Measurements from ENCODE around the gene SRD5A3.

DNA sequence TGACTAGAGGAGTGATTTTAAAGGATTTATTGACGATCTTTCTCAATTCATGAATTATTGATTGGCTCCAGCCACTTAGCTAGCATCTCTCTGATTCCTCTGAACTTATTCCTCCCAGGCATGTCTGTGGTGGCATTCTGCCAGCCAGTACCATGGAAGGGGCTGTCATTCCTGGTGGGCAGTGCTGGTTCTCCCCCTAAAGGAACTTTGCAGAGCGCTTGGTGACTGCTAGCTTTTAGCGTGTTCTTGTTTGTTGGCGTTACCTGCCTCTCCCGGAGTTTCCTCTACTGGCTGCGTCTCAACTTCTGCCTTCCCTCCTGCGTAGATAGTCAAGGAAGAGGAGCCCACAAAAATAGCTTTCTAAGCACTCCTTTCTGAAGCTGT, 19.3 kb downstream of the SRD5A3 start:
- TF ChIP-seq POLR2AphosphoS5 (IDR thresholded peaks at IDR 0.05), result no peak
- no peak for TF ChIP-seq REST (IDR thresholded peaks at IDR 0.05; ENCODE audit: borderline replicate concordance)
- TF ChIP-seq EP300 (conservative IDR thresholded peaks at IDR 0.05; ENCODE audit: poor library complexity, severe bottlenecking), result no peak
- no peak for TF ChIP-seq CTCF (IDR thresholded peaks at IDR 0.05; ENCODE audit: poor library complexity, severe bottlenecking)
- no peak for TF ChIP-seq SMC3 (conservative IDR thresholded peaks at IDR 0.05; ENCODE audit: poor library complexity)
- no peak for TF ChIP-seq EZH2 (IDR thresholded peaks at IDR 0.05; ENCODE audit: borderline replicate concordance, insufficient read depth, low read length, poor library complexity, severe bottlenecking)
- no peak for TF ChIP-seq TAF1 (IDR thresholded peaks at IDR 0.05; ENCODE audit: low read depth)
- TF ChIP-seq RAD21 (conservative IDR thresholded peaks at IDR 0.05), result no peak
